Stimulated activated CD8-positive, alpha-beta memory T cell treated with anti-CD3 and anti-CD28 coated beads, Interleukin-15, amount 100 ng/mL, for 48 hours (primary cell): ENCODE data around the gene FGF7.
"Not testable (repeated sequence)": the region's sequence is repeated elsewhere in the genome, so short reads cannot be mapped to it uniquely, and the experiment has no call there.

Experiments
- DNase-seq, 2 donors: peaks; one replicate each; pipeline ENCODE4 v3.0.0-alpha.2; 2020; ENCODE audit warnings: low read depth in 2 of 2

The FGF7 gene

DNA sequence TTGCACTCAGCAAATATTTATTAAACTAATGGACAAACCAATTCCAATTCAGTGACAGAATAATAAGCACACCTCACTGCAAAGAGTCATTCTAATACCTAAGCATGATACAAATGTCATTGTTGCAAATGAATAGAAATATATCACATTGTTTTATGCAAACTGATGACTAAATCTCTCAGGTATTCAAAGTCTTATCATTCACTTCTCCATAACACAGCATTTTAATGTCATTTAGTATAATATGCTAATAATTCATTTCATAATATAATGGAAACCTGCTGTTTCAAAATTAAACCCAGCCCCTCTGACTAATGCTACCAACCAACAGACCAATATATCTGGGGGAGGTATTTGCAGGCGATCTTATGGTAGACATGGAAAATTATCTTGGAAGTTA is 71.8 kb downstream of the FGF7 start:
- no peak for DNase-seq

DNA sequence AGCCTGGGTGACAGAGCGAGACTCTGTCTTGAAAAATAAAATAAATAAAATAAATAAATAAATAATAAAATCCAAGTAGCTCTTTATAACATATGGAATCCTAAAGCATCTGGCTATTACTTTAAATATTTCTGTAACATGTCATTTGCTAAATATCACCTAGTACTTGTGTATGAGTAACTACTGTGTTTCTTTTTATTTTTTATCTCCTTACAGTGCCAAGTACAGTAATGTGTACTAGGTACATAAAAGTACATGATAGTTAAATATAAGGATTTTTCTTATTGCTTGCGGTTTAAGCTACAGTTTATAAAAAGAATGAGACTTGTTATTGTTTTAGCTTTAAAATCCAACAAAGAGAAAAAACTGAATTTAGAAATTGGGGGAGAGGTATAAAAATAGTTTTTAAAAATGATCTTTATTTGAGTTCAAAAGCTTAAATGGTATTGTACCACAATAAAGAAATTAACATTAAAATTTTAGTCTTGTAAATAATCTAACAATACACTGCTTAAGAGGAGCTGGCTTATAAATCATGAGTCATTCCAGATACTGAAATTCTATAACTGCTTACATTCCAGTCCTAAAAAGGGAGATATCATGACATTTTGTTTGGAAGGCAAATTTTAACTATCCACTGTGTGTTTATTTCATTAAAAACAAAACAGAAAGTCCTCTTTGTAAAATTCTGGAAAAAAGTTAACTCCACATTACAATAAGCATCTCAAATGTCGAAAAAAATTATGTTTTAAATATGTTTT is 73.1 kb downstream of the FGF7 start:
- no peak for DNase-seq

DNA sequence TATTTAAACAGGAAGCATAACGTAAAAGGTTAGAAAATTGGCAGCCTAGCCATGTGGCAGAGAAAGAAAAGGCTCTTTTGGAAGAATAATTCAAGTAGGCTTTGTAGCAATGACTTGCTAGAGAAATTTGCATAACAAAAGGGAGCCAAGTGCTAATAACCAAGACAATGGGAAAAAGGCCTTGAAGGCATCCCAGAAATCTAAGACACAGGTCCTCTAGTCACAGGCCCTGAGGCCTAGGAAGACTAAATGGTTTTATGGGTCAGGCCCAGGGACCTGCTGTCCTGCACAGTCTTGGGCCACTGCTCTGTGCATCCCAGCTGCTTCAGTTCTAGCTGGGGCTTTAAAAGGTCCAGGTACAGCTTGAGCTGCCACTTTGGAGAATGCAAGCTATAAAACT is 78.5 kb downstream of the FGF7 start:
- no peak for DNase-seq

- DNase-seq: no peak
Observed at GRCh38 chr15:49506341-49506740, 83.3 kb downstream of the FGF7 start.

- no peak for DNase-seq
Observed at GRCh38 chr15:49507261-49507660, 84.2 kb downstream of the FGF7 start.

DNA sequence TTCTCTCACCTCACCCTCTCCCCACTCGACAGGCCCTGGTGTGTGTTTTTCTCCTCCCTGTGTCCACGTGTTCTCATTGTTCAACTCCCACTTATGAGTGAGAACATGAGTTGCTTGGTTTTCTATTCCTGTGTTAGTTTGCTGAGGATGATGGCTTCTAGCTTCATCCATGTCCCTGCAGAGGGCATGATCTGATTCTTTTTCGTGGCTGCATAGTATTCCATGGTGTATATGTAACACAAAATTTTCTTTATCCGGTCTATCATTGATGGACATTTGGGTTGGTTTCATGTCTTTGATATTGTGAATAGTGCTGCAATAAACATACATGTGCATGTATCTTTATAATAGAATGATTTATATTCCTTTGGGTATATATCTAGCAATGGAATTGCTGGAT is 89.7 kb downstream of the FGF7 start:
- DNase-seq: not testable (repeated sequence)

GRCh38 chr15:49521802-49522201 is 98.8 kb downstream of the FGF7 start:
- no peak for DNase-seq

- no peak for DNase-seq
Observed at GRCh38 chr15:49528289-49528688, 105.2 kb downstream of the FGF7 start.

DNA sequence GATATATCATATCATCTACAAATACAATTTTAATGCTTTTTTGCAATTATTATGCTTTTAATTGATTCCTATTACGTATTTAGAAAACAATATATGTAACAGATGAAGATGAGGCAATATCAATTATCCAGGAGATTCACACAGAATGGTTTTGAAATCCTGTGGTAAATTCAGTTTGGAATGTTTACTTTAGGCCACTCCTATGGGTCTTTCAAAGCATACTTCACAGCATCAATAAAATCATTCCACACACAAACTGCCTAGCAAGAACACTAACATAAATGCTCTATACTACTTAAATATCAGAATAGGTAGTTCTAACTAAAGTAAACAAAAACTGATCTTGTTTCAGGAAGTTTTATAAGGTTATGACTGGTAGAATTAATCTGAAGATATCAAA is 107.0 kb downstream of the FGF7 start:
- DNase-seq: no peak
